Stomach (tissue), 9 donors: ENCODE results near the gene TRDMT1. TPM values are rescaled to one million over a fixed set of nuclear protein-coding genes. Genes with fewer than 3 reads are reported as not detected.
"Not testable (repeated sequence)": the region's sequence is repeated elsewhere in the genome, so short reads cannot be mapped to it uniquely, and the experiment has no call there.

Experiments used
- DNase-seq, 2 donors: peaks; one replicate each; pipeline versions ENCODE4 v3.0.0 to v3.0.0-alpha.2; 2013 to 2019
- H3K27ac ChIP-seq, 5 donors: fragments of 200-600 bp in 4 of 5; sonication (generic) in 4 of 5; one replicate each; pipeline ENCODE4 v1.5.1; 2013 to 2019; ENCODE audit warnings: mild to moderate bottlenecking in 1 of 5, moderate library complexity in 1 of 5
- H3K27me3 ChIP-seq, 3 donors: fragments of 200-600 bp; sonication (generic); one replicate each; pipeline ENCODE4 v1.5.1; 2017 to 2019; ENCODE audit warnings: mixed run types in 1 of 3
- H3K36me3 ChIP-seq, 4 donors: fragments of 200-600 bp; sonication (generic); 1 replicate in 3 of 4; 2 replicates in 1 of 4; pipeline ENCODE4 v1.5.1; 2016 to 2019
- H3K4me1 ChIP-seq, 4 donors: fragments of 200-600 bp; sonication (generic); one replicate each; pipeline ENCODE4 v1.5.1; 2016 to 2019
- H3K4me3 ChIP-seq, 4 donors: fragments of 200-600 bp; sonication (generic) in 3 of 4; one replicate each; pipeline ENCODE4 v1.5.1; 2016 to 2019; ENCODE audit warnings: mild to moderate bottlenecking in 1 of 4
- H3K9me3 ChIP-seq, 4 donors: fragments of 200-600 bp; sonication (generic); one replicate each; pipeline ENCODE4 v1.5.1; 2016 to 2019
- EP300 ChIP-seq: sonication (generic); formaldehyde crosslinking; IDR thresholded peaks from one replicate; pipeline ENCODE4 v1.6.1; 2017; ENCODE audit warnings: antibody characterized with exemption
- POLR2A ChIP-seq, 4 donors: fragments of 450-650 bp; IDR thresholded peaks; one replicate each; pipeline ENCODE4 v1.6.1; 2016; ENCODE audit warnings: antibody characterized with exemption in 4 of 4, control low read depth in 2 of 4, mild to moderate bottlenecking in 1 of 4, moderate library complexity in 1 of 4
- POLR2AphosphoS5 ChIP-seq, 3 donors: sonication (generic); formaldehyde crosslinking; IDR thresholded peaks; one replicate each; pipeline ENCODE4 v1.6.1; 2016; ENCODE audit warnings: antibody characterized with exemption in 3 of 3
- WGBS, 5 donors: extraction: QIAGEN DNeasy Blood & Tissue Kit in 3 of 5; methylation state at CpG; one replicate each; pipeline versions ENCODE4 v1.1.5 to v1.1.7; 2013 to 2018; 5-methylcytosine and 5-hydroxymethylcytosine counted together
- intact Hi-C: fragments of 100-400 bp; cut with DNase I; formaldehyde crosslinking; loops from one replicate; pipeline ENCODE4 v1.15.1; 2023; ENCODE audit warnings: low total_unique reads
- polyA plus RNA-seq, 3 donors: library from polyadenylated mRNA; stranded (reverse); fragments of 200-250 nt; gene quantifications; one replicate each; pipeline ENCODE4 v1.2.3, GENCODE V29; 2013
- total RNA-seq, 5 donors: library from RNA; depleted of rRNA; stranded (reverse); fragments of >200 nt; gene quantifications; one replicate each; pipeline versions ENCODE4 v1.1.0 to v1.2.3, GENCODE V29; 2014 to 2016
- TF ChIP-seq, protein P1 (sequence below), 7 experiments: fragments of 450-650 bp in 4 of 7; fragments of 200-600 bp in 3 of 7; sonication (generic) in 3 of 7; IDR thresholded peaks; one replicate each; pipeline ENCODE4 v1.5.1; 2016 to 2019; ENCODE audit warnings: antibody characterized with exemption in 7 of 7, control low read depth in 2 of 7, mild to moderate bottlenecking in 1 of 7
- donor health status: healthy with polysubstance abuse.
- donor health status: Bipolar disorder and iron deficiency.
- donor health status: healthy.

Gene TRDMT1
- total and polyA plus RNA-seq, 8 donors = 1.4 to 44.9 (median 4.2) TPM

DNA sequence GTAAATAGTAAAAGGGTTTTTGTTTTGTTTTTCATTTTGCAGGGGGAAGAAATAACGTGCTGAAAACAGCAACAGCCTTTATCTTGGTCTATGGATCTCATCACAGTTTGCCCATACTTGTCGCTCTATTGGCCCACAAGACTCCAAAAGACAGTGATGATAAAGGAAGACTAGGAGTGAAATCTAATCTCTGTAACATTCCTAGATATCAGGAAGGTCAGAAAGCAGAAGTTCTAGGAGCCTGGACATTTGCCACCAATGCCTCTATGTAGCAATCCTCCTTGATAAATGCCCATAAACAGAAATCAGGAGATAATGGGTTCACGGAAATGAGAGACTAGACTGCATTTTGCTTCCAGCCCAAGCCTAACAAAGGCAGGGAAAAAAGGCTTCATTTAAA, 80.8 kb downstream of the TRDMT1 start:
- Histone ChIP-seq H3K4me1 (peaks cover 0 to 3% (median 0%) of the 10 kb centered on the region in 4 donors), H3K9me3 (no peaks in the 10 kb centered on the region), H3K4me3 (no peak overlapping the region), H3K27ac (no peak overlapping the region), H3K36me3 (no peaks in the 10 kb centered on the region), H3K27me3 (no peaks in the 10 kb centered on the region)
- TF ChIP-seq POLR2A (IDR thresholded peaks at IDR 0.05) (no peak), EP300 (no peak), POLR2AphosphoS5 (IDR thresholded peaks at IDR 0.05) (no peak)
- TF ChIP-seq, protein P1, sequence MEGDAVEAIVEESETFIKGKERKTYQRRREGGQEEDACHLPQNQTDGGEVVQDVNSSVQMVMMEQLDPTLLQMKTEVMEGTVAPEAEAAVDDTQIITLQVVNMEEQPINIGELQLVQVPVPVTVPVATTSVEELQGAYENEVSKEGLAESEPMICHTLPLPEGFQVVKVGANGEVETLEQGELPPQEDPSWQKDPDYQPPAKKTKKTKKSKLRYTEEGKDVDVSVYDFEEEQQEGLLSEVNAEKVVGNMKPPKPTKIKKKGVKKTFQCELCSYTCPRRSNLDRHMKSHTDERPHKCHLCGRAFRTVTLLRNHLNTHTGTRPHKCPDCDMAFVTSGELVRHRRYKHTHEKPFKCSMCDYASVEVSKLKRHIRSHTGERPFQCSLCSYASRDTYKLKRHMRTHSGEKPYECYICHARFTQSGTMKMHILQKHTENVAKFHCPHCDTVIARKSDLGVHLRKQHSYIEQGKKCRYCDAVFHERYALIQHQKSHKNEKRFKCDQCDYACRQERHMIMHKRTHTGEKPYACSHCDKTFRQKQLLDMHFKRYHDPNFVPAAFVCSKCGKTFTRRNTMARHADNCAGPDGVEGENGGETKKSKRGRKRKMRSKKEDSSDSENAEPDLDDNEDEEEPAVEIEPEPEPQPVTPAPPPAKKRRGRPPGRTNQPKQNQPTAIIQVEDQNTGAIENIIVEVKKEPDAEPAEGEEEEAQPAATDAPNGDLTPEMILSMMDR (IDR thresholded peaks at IDR 0.05) = no peak
- WGBS, 5 donors = 63 to 68% (median 65%) methylated on average over 3 of the region's 3 CpGs
- intact Hi-C loops = no loop called here
- no peak for DNase-seq

DNA sequence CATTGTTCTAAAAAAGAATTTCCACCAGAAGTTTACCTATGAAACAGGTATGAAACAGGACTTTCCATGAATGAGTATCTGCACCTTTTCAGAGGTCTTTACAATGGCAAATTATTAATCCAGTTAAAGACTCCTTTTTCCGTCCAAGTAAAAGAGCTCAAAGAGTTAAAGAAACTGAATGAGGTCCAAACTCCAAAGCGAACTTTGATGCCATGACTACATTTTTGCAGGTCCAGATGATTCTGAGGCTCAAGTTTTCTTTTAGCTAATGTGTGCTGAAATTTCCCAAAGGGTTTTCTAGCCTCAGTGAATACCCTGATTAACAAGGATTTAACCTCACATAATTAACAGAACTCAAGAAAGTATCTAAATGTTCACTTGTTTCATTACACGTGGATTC, 81.6 kb downstream of the TRDMT1 start:
- WGBS, 5 donors = 67 to 79% (median 74%) methylated on average over 3 of the region's 3 CpGs
- Histone ChIP-seq H3K4me3 (no peak overlapping the region), H3K4me1 (peaks cover 0 to 3% (median 0%) of the 10 kb centered on the region in 4 donors), H3K27ac (no peak overlapping the region), H3K9me3 (no peaks in the 10 kb centered on the region), H3K36me3 (no peaks in the 10 kb centered on the region), H3K27me3 (no peaks in the 10 kb centered on the region)
- intact Hi-C loops = no loop called here
- DNase-seq = no peak
- no peak for TF ChIP-seq EP300
- no peak for TF ChIP-seq POLR2AphosphoS5 (IDR thresholded peaks at IDR 0.05)
- no peak for TF ChIP-seq POLR2A (IDR thresholded peaks at IDR 0.05)
- TF ChIP-seq, protein P1 (IDR thresholded peaks at IDR 0.05) = no peak

DNA sequence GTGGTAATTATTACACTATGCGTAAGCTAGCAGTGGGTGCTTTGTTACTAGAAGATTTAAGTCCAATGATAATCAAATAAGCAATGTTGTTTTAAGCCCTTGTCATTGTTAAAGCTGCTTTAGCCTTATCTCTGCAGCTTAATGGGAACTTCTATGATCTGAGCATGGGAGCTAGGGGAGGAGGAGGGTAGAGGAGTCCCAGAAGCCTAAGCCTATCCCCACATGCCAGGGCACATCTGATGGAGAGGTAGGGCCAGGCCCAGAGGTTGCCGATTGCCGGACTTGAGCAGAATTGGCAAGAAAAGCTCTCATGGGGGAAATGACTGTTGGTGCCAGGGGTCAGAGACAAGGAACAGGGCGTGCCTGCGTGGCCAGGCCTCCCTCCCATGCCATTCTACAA, 85.3 kb downstream of the TRDMT1 start:
- TF ChIP-seq, protein P1 (IDR thresholded peaks at IDR 0.05) = no peak
- TF ChIP-seq POLR2A (IDR thresholded peaks at IDR 0.05) (no peak), EP300 (no peak), POLR2AphosphoS5 (IDR thresholded peaks at IDR 0.05) (no peak)
- 59 to 67% (median 63%) methylated on average over 5 of the region's 5 CpGs for WGBS, 5 donors
- H3K4me1 ChIP-seq = no peaks in the 10 kb centered on the region
- DNase-seq = no peak
- no peak overlapping the region for H3K27ac ChIP-seq
- intact Hi-C loops = no loop called here
- no peaks in the 10 kb centered on the region for H3K9me3 ChIP-seq
- H3K36me3 ChIP-seq = no peaks in the 10 kb centered on the region
- no peaks in the 10 kb centered on the region for H3K27me3 ChIP-seq
- H3K4me3 ChIP-seq = no peak overlapping the region

- TF ChIP-seq, protein P1 (IDR thresholded peaks at IDR 0.05) = no peak
- TF ChIP-seq EP300 = no peak
- no peak for TF ChIP-seq POLR2A (IDR thresholded peaks at IDR 0.05)
- TF ChIP-seq POLR2AphosphoS5 (IDR thresholded peaks at IDR 0.05) = no peak
- no peaks in the 10 kb centered on the region for H3K4me1 ChIP-seq
- 44 to 62% (median 53%) methylated on average over 5 of the region's 5 CpGs for WGBS, 5 donors
- intact Hi-C loops = no loop called here
- no peak overlapping the region for H3K4me3 ChIP-seq
- no peak overlapping the region for H3K27ac ChIP-seq
- H3K36me3 ChIP-seq = no peaks in the 10 kb centered on the region
- no peak for DNase-seq
- H3K9me3 ChIP-seq = no peaks in the 10 kb centered on the region
- no peaks in the 10 kb centered on the region for H3K27me3 ChIP-seq
Measured at GRCh38 chr10:17115683-17116082, 85.8 kb downstream of the TRDMT1 start.

- H3K36me3 ChIP-seq, H3K27me3 ChIP-seq, H3K4me1 ChIP-seq, intact Hi-C loops, H3K4me3 ChIP-seq, DNase-seq, H3K9me3 ChIP-seq, H3K27ac ChIP-seq: not testable (repeated sequence)
- 89 to 96% (median 92%) methylated on average over 13 of the region's 13 CpGs for WGBS, 5 donors
Measured at GRCh38 chr10:17114878-17115444, 86.5 kb downstream of the TRDMT1 start.
